Breast epithelium (tissue), 4 donors: Measurements from ENCODE around the gene RAP1GAP2. TPM values are rescaled to one million over a fixed set of nuclear protein-coding genes. Genes with fewer than 3 reads are reported as not detected.

Experiments
- DNase-seq, 2 donors: peaks; one replicate each; pipeline ENCODE4 v3.0.0-alpha.2; 2019; ENCODE audit warnings: low spot score in 2 of 2
- H3K27ac ChIP-seq, 2 donors: fragments of 200-600 bp; sonication (generic) in 1 of 2; one replicate each; pipeline ENCODE4 v1.5.1; 2016 to 2019; ENCODE audit warnings: mild to moderate bottlenecking in 1 of 2
- H3K27me3 ChIP-seq, 2 donors: fragments of 200-600 bp; sonication (generic) in 1 of 2; one replicate each; pipeline versions ENCODE4 v1.5.1 to v1.6.0; 2017 to 2019; ENCODE audit warnings: control low read depth in 1 of 2, mild to moderate bottlenecking in 1 of 2
- H3K36me3 ChIP-seq: fragments of 200-600 bp; one replicate; pipeline ENCODE4 v1.5.1; 2019
- H3K4me1 ChIP-seq, 2 donors: fragments of 200-600 bp; sonication (generic); one replicate each; pipeline ENCODE4 v1.5.1; 2016 to 2019; ENCODE audit warnings: control low read depth in 1 of 2
- H3K4me3 ChIP-seq, 3 donors: fragments of 200-600 bp; sonication (generic); 1 replicate in 2 of 3; 2 replicates in 1 of 3; pipeline ENCODE4 v1.5.1; 2016 to 2019; ENCODE audit warnings: mild to moderate bottlenecking in 3 of 3, moderate library complexity in 2 of 3
- H3K9me3 ChIP-seq, 2 donors: fragments of 200-600 bp; sonication (generic) in 1 of 2; one replicate each; pipeline ENCODE4 v1.5.1; 2016 to 2019; ENCODE audit warnings: control low read depth in 1 of 2
- CTCF ChIP-seq, 3 donors: fragments of 450-650 bp; IDR thresholded peaks; one replicate each; pipeline ENCODE4 v1.5.1; 2016 to 2017; ENCODE audit warnings: antibody characterized with exemption in 3 of 3, mild to moderate bottlenecking in 3 of 3, moderate library complexity in 3 of 3
- POLR2A ChIP-seq: fragments of 450-650 bp; IDR thresholded peaks from one replicate; pipeline ENCODE4 v1.6.1; 2016; ENCODE audit warnings: antibody characterized with exemption, mild to moderate bottlenecking, moderate library complexity
- POLR2AphosphoS5 ChIP-seq, 3 donors: sonication (generic); formaldehyde crosslinking; IDR thresholded peaks; one replicate each; pipeline ENCODE4 v1.6.1; 2017; ENCODE audit warnings: antibody characterized with exemption in 3 of 3
- intact Hi-C: fragments of 100-400 bp; cut with DNase I; formaldehyde crosslinking; loops from one replicate; pipeline ENCODE4 v1.15.1; 2023; ENCODE audit warnings: low total_unique reads
- total RNA-seq, 3 donors: library from RNA; depleted of rRNA; stranded (reverse); fragments of >200 nt; gene quantifications; one replicate each; pipeline ENCODE4 v1.1.0, GENCODE V29; 2016

Gene RAP1GAP2
- total RNA-seq, 3 donors from 2014 or later = 5.3 to 23.4 (median 10.8) TPM

GRCh38 chr17:3039736-3040135 is 243.5 kb downstream of the RAP1GAP2 start:
- TF ChIP-seq POLR2AphosphoS5 (IDR thresholded peaks at IDR 0.05) (no peak), CTCF (IDR thresholded peaks at IDR 0.05) (no peak), POLR2A (no peak)
- intact Hi-C loops = loop anchor here (10.0 kb wide), 1 partner anchor 1465 kb away; no protein-coding TSS in a partner anchor
- no peak for DNase-seq
- no peak overlapping the region for H3K4me3 ChIP-seq
- no peaks in the 10 kb centered on the region for H3K27me3 ChIP-seq
- H3K9me3 ChIP-seq = peaks cover 10 to 11% of the 10 kb centered on the region in 2 donors
- no peak overlapping the region for H3K27ac ChIP-seq
- no peaks in the 10 kb centered on the region for H3K4me1 ChIP-seq
- H3K36me3 ChIP-seq = no peaks in the 10 kb centered on the region

DNA sequence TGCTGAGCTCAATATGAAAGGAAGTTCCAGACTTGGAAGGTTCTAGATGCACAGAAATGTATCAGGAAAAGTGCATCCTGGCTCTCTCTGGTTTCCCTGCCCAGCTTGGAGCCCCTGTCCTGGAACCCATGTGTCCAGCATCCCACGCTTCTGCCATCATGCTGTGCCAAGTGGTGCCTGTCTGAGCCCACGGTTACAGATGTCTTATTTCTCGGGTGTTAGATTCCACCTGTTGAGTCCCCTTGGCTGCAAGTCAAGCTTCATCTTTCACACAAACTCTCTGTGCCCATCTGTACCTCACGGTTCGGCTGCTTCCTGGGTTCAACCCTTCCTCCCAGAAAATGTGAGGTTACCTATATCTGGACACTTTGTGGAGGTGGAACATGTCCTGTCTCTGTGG is 244.6 kb downstream of the RAP1GAP2 start:
- Histone ChIP-seq H3K4me3 (no peak overlapping the region), H3K36me3 (no peaks in the 10 kb centered on the region), H3K9me3 (peaks cover 10 to 11% of the 10 kb centered on the region in 2 donors), H3K4me1 (no peaks in the 10 kb centered on the region), H3K27ac (no peak overlapping the region), H3K27me3 (no peaks in the 10 kb centered on the region)
- TF ChIP-seq POLR2A (no peak), POLR2AphosphoS5 (IDR thresholded peaks at IDR 0.05) (no peak), CTCF (IDR thresholded peaks at IDR 0.05) (no peak)
- intact Hi-C loops = no loop called here
- no peak for DNase-seq

GRCh38 chr17:3043737-3044365 is 247.6 kb downstream of the RAP1GAP2 start:
- TF ChIP-seq POLR2A (no peak), POLR2AphosphoS5 (IDR thresholded peaks at IDR 0.05) (no peak), CTCF (IDR thresholded peaks at IDR 0.05) (no peak)
- Histone ChIP-seq H3K36me3 (no peaks in the 10 kb centered on the region), H3K27ac (no peak overlapping the region), H3K9me3 (peaks cover 10 to 11% of the 10 kb centered on the region in 2 donors), H3K4me1 (no peaks in the 10 kb centered on the region), H3K27me3 (no peaks in the 10 kb centered on the region), H3K4me3 (no peak overlapping the region)
- intact Hi-C loops = no loop called here
- no peak for DNase-seq

GRCh38 chr17:3046753-3047152 is 250.5 kb downstream of the RAP1GAP2 start:
- TF ChIP-seq CTCF (IDR thresholded peaks at IDR 0.05) (no peak), POLR2AphosphoS5 (IDR thresholded peaks at IDR 0.05) (no peak), POLR2A (no peak)
- H3K9me3 ChIP-seq = peaks cover 10 to 11% of the 10 kb centered on the region in 2 donors
- H3K4me3 ChIP-seq = no peak overlapping the region
- H3K36me3 ChIP-seq = no peaks in the 10 kb centered on the region
- DNase-seq = no peak
- no peaks in the 10 kb centered on the region for H3K27me3 ChIP-seq
- intact Hi-C loops = no loop called here
- no peaks in the 10 kb centered on the region for H3K4me1 ChIP-seq
- no peak overlapping the region for H3K27ac ChIP-seq

DNA sequence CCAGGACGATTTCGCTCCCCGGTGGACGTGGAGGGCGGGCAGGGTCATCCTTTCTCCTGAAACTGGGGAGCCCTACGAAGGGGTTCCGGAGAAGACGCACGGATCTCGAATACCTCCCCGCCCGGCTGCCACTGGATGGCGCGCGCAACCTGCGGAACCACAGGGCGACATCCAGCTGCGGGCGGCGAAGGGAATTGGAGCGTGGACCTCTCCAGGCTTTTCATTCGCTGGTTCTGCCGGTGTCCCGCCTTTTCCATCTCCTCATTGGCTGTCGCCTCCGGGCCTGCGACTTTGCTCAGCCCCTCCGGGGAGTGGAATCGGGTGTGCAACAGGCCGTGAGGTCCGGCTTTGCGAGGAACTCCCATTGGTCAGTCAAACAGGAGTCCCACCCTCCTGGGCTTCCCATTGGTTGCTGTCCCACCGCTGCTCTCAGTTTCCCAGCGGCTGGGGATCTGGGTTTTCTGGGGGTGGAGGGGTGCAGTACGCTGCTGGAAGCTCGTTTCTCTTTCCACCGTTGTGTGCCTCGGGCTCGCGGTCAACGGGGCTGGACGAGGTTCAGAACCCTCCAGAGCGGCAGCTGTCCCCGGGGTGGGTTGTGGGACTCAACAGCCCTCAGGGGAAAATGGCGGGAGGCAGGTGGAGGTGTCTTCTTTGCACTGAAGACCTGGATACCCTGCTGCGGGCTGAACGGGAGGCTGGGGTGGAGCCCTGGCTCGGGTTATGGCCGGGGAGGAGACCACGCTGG is 252.7 kb downstream of the RAP1GAP2 start:
- H3K27ac ChIP-seq = peak overlapping the region; percentile 45 to 59
- peaks cover 5 to 7% of the 10 kb centered on the region in 2 donors for H3K9me3 ChIP-seq
- H3K36me3 ChIP-seq = no peaks in the 10 kb centered on the region
- H3K27me3 ChIP-seq = no peaks in the 10 kb centered on the region
- no peaks in the 10 kb centered on the region for H3K4me1 ChIP-seq
- DNase-seq = peak; percentile 92 to 95
- TF ChIP-seq CTCF (IDR thresholded peaks at IDR 0.05) (peak in 2 of 3 donors; percentile 63 to 67), POLR2A (no peak), POLR2AphosphoS5 (IDR thresholded peaks at IDR 0.05) (peak in 2 of 3 donors; percentile 20 to 41)
- H3K4me3 ChIP-seq = peak overlapping the region; percentile 56 to 85 (median 70)
- intact Hi-C loops = no loop called here
